Endodermal cell (in vitro differentiated cells): Measurements from ENCODE around the gene SLC25A39. TPM values are rescaled to one million over a fixed set of nuclear protein-coding genes. Genes with fewer than 3 reads are reported as not detected.
"Not testable (repeated sequence)": the region's sequence is repeated elsewhere in the genome, so short reads cannot be mapped to it uniquely, and the experiment has no call there.

ENCODE experiments used
- DNase-seq: peaks from one replicate; pipeline ENCODE4 v3.0.0-alpha.2; 2017
- H3K27ac ChIP-seq: 2 replicates; pipeline ENCODE4 v1.5.1; 2013; ENCODE audit warnings: mild to moderate bottlenecking, low read depth, low read length, moderate library complexity
- H3K27me3 ChIP-seq: 2 replicates; pipeline ENCODE4 v1.6.1; 2013; ENCODE audit warnings: mild to moderate bottlenecking, low read length, moderate library complexity; ENCODE audit not compliant: insufficient read depth, control insufficient read depth, poor library complexity, severe bottlenecking
- H3K36me3 ChIP-seq: 2 replicates; pipeline ENCODE4 v1.7.0; 2013; ENCODE audit warnings: mild to moderate bottlenecking, low read length, moderate library complexity; ENCODE audit not compliant: control insufficient read depth, insufficient read depth
- H3K4me1 ChIP-seq: one replicate; pipeline ENCODE4 v1.7.0; 2013; ENCODE audit warnings: low read length; ENCODE audit not compliant: control insufficient read depth, insufficient read depth
- H3K4me3 ChIP-seq: 2 replicates; pipeline ENCODE4 v1.5.1; 2013; ENCODE audit warnings: mild to moderate bottlenecking, low read length, moderate library complexity
- H3K9ac ChIP-seq: 2 replicates; pipeline ENCODE4 v1.6.1; 2013; ENCODE audit warnings: mild to moderate bottlenecking, low read length, moderate library complexity; ENCODE audit not compliant: poor library complexity, severe bottlenecking; ENCODE audit errors: extremely low read depth
- H3K9me3 ChIP-seq: 2 replicates; pipeline ENCODE4 v1.6.1; 2013; ENCODE audit warnings: mild to moderate bottlenecking, low read length, moderate library complexity; ENCODE audit not compliant: control insufficient read depth
- H3K27ac Mint-ChIP-seq: 2 replicates; pipeline ENCODE4 v1.8.0; 2020; ENCODE audit warnings: mixed read lengths
- H3K27me3 Mint-ChIP-seq: 2 replicates; pipeline ENCODE4 v1.8.0; 2021; ENCODE audit warnings: mild to moderate bottlenecking, mixed read lengths; ENCODE audit not compliant: insufficient read depth
- H3K36me3 Mint-ChIP-seq: 2 replicates; pipeline ENCODE4 v1.8.0; 2020; ENCODE audit warnings: low read depth, mixed read lengths
- H3K4me1 Mint-ChIP-seq: 2 replicates; pipeline ENCODE4 v1.8.0; 2020; ENCODE audit warnings: mixed read lengths
- H3K4me3 Mint-ChIP-seq: 2 replicates; pipeline ENCODE4 v1.8.0; 2020; ENCODE audit warnings: mild to moderate bottlenecking, moderate library complexity, mixed read lengths
- H3K9me3 Mint-ChIP-seq: 2 replicates; pipeline ENCODE4 v1.8.0; 2020; ENCODE audit warnings: mild to moderate bottlenecking, mixed read lengths
- WGBS, 2 experiments: methylation state at CpG; one replicate each; pipeline versions ENCODE4 v1.1.5 to v1.1.7; 2013; ENCODE audit warnings: missing lambda C conversion rate in 2 of 2, mixed read lengths in 1 of 2; ENCODE audit not compliant: insufficient coverage in 1 of 2, insufficient read length in 1 of 2; 5-methylcytosine and 5-hydroxymethylcytosine counted together
- total RNA-seq, 2 donors: library from RNA; stranded (reverse); fragmentation: NEBNext Ultra II Directional in 1 of 2; extraction: Animal tissue kit (Norgen Biotek cat#: 25700) in 1 of 2; gene quantifications; 2 replicates in 1 of 2; 3 replicates in 1 of 2; pipeline ENCODE4 v1.2.1, GENCODE V29; 2021
- TF ChIP-seq, protein P1 (sequence below): fragments of 200-600 bp; sonication (generic); conservative IDR thresholded peaks from 2 replicates; pipeline ENCODE4 v1.5.0; 2021; ENCODE audit warnings: antibody characterized with exemption, mild to moderate bottlenecking

SLC25A39 gene
- total RNA-seq, 2 donors from 2014 or later = 191 to 201 TPM

DNA sequence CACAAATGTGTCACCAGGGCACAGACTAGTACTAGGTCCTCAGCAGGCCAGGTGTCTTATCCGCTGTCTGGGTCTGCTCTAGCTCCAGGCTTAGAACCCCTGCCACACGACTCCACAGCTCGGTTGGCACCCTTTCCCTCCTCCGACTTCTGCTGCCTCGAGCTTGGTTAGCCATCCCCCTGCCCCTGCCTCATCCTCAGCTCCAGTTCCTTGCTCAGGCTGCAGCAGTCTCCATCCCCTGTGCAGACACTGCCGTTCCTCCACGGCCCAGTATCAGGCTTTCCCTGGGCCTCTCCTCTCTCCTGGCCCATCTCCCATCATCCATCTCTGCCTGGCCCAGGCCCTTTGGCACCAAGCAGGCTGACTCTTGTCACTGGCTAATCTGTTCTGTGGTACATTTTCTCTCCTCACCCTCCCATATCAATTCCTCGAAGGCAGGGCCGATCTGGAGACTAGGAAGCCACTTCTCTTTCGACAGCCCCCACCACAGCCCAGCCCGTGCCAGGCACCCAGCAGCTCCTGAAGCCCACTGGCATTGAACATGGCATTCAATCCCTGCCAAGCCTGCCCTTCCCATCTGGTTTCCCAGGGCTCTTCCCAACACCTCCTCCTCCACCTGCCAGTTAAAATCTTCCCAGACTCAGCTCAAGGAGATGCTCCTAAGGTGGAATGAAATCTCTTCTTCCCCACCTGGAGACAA, 19.0 kb upstream of the SLC25A39 start:
- no peaks in the 10 kb centered on the region for H3K9me3 Mint-ChIP-seq
- no peaks in the 10 kb centered on the region for H3K4me1 ChIP-seq
- H3K27ac Mint-ChIP-seq = no peak overlapping the region
- no peak overlapping the region for H3K4me3 ChIP-seq
- TF ChIP-seq, protein P1, sequence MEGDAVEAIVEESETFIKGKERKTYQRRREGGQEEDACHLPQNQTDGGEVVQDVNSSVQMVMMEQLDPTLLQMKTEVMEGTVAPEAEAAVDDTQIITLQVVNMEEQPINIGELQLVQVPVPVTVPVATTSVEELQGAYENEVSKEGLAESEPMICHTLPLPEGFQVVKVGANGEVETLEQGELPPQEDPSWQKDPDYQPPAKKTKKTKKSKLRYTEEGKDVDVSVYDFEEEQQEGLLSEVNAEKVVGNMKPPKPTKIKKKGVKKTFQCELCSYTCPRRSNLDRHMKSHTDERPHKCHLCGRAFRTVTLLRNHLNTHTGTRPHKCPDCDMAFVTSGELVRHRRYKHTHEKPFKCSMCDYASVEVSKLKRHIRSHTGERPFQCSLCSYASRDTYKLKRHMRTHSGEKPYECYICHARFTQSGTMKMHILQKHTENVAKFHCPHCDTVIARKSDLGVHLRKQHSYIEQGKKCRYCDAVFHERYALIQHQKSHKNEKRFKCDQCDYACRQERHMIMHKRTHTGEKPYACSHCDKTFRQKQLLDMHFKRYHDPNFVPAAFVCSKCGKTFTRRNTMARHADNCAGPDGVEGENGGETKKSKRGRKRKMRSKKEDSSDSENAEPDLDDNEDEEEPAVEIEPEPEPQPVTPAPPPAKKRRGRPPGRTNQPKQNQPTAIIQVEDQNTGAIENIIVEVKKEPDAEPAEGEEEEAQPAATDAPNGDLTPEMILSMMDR = no peak
- no peaks in the 10 kb centered on the region for H3K36me3 Mint-ChIP-seq
- no peak overlapping the region for H3K9ac ChIP-seq
- H3K9me3 ChIP-seq = no peaks in the 10 kb centered on the region
- 84% methylated on average over 9 to 11 of the region's 11 CpGs for WGBS, 2 experiments
- DNase-seq = no peak
- no peak overlapping the region for H3K27ac ChIP-seq
- peaks cover 9% of the 10 kb centered on the region for H3K4me1 Mint-ChIP-seq
- H3K4me3 Mint-ChIP-seq = no peak overlapping the region
- H3K27me3 Mint-ChIP-seq = peaks cover 39% of the 10 kb centered on the region
- H3K27me3 ChIP-seq = peaks cover 20% of the 10 kb centered on the region
- H3K36me3 ChIP-seq = no peaks in the 10 kb centered on the region

DNA sequence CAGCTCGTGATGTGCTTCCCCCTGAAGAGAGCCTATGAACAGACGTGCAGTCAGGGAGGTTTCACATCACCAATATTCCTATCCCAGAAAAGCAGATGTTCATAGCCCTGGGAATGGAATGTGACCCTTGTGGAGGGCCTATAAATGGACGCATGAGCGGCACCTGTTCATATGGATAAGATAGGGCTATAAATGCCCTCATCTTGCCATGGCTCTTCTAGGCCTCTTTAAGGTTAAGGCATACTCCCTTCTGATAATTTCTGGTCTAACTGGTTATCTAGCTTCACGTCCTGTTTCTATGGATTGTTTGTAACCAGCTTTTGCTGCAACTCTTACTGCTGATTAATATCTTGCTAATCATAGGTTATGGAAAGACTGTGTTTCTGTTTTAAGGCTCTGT, 15.9 kb upstream of the SLC25A39 start:
- not testable (repeated sequence) for H3K9ac ChIP-seq, H3K4me1 ChIP-seq, H3K4me3 Mint-ChIP-seq, H3K4me1 Mint-ChIP-seq, H3K9me3 ChIP-seq, H3K36me3 ChIP-seq, H3K36me3 Mint-ChIP-seq, H3K9me3 Mint-ChIP-seq, H3K27ac ChIP-seq, DNase-seq, H3K4me3 ChIP-seq, H3K27ac Mint-ChIP-seq
- WGBS, 2 experiments = 83 to 90% methylated on average over 4 to 5 of the region's 5 CpGs
- H3K27me3 ChIP-seq = peaks cover 20% of the 10 kb centered on the region
- peaks cover 43% of the 10 kb centered on the region for H3K27me3 Mint-ChIP-seq

DNA sequence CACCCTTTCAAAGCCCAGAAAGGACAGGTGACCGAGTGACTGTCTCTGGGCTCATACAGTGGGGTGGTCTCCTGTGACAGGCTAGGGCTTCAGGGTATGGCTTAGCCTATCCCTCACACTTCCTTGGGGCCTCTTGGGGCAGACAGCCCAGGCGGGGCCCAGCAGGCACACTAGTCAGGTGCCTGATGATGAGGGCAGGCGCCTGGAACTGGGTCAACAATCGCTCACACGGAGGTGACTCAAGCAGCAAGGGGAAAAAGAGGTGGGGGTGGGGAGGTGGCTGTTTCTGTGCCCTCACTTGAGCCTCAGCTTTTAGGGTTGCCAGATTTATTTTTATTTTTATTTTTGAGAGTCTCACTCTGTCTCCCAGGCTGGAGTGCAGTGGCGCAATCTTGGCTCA, 14.1 kb upstream of the SLC25A39 start:
- no peak overlapping the region for H3K27ac ChIP-seq
- Mint-ChIP-seq H3K9me3 (no peaks in the 10 kb centered on the region), H3K27me3 (peaks cover 37% of the 10 kb centered on the region), H3K4me3 (no peak overlapping the region), H3K36me3 (no peaks in the 10 kb centered on the region), H3K27ac (no peak overlapping the region), H3K4me1 (no peaks in the 10 kb centered on the region)
- no peaks in the 10 kb centered on the region for H3K4me1 ChIP-seq
- TF ChIP-seq, protein P1 = no peak
- 61 to 74% methylated on average over 5 to 6 of the region's 6 CpGs for WGBS, 2 experiments
- peak; percentile 53 for DNase-seq
- H3K36me3 ChIP-seq = no peaks in the 10 kb centered on the region
- peaks cover 20% of the 10 kb centered on the region for H3K27me3 ChIP-seq
- no peaks in the 10 kb centered on the region for H3K9me3 ChIP-seq
- no peak overlapping the region for H3K9ac ChIP-seq
- no peak overlapping the region for H3K4me3 ChIP-seq

DNA sequence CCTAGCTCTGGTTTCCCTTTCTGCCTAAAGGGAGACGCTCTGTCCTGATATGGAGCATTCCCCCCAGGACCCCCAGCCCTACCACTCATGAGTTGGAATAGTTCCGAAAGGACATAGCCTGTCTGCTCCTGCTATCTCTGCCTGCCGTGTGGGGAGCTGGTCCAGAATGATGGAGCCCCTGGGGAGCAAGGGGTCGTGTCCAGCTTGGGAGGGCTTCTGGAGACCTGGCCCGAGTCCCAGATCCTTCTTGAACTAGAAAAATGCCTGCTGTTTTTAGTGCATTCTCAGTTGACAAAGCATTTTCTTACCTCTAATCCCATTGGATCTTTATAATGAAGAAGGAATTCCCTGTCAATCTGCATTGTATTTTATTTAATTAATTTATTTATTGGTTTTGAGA, 11.3 kb upstream of the SLC25A39 start:
- 46 to 66% methylated on average over 4 to 5 of the region's 5 CpGs for WGBS, 2 experiments
- no peak for DNase-seq
- Mint-ChIP-seq H3K4me1 (no peaks in the 10 kb centered on the region), H3K4me3 (no peak overlapping the region), H3K36me3 (no peaks in the 10 kb centered on the region), H3K9me3 (no peaks in the 10 kb centered on the region), H3K27me3 (peaks cover 10% of the 10 kb centered on the region), H3K27ac (no peak overlapping the region)
- H3K36me3 ChIP-seq = no peaks in the 10 kb centered on the region
- no peaks in the 10 kb centered on the region for H3K4me1 ChIP-seq
- no peaks in the 10 kb centered on the region for H3K27me3 ChIP-seq
- H3K9ac ChIP-seq = no peak overlapping the region
- H3K9me3 ChIP-seq = no peaks in the 10 kb centered on the region
- no peak overlapping the region for H3K4me3 ChIP-seq
- TF ChIP-seq, protein P1 = no peak
- no peak overlapping the region for H3K27ac ChIP-seq
